Body of pancreas (tissue), 4 donors: Measurements from ENCODE around the gene ANKRD55. TPM values are rescaled to one million over a fixed set of nuclear protein-coding genes. Genes with fewer than 3 reads are reported as not detected.
"Not testable (repeated sequence)": the region's sequence is repeated elsewhere in the genome, so short reads cannot be mapped to it uniquely, and the experiment has no call there.

Experiments
- ATAC-seq: fragments of 150-250 bp; one replicate; pipeline ENCODE4 v1.9.1; 2016
- DNase-seq, 4 donors: peaks; one replicate each; pipeline ENCODE4 v3.0.0-alpha.2; 2019
- H3K27ac ChIP-seq, 4 donors: fragments of 200-600 bp; sonication (generic); 1 replicate in 3 of 4; 2 replicates in 1 of 4; pipeline versions ENCODE4 v1.5.1 to v1.6.1; 2016 to 2019; ENCODE audit warnings: mild to moderate bottlenecking in 1 of 4, mixed read lengths in 1 of 4, moderate library complexity in 1 of 4
- H3K27me3 ChIP-seq, 2 donors: fragments of 200-600 bp; sonication (generic); one replicate each; pipeline ENCODE4 v1.6.0; 2016; ENCODE audit warnings: mild to moderate bottlenecking in 1 of 2
- H3K36me3 ChIP-seq, 2 donors: fragments of 200-600 bp; sonication (generic); replicated peaks in 1 of 2; 2 replicates each; pipeline ENCODE4 v1.5.1; 2016; ENCODE audit warnings: low read depth in 2 of 2; ENCODE audit not compliant: insufficient read depth in 1 of 2
- H3K4me1 ChIP-seq: fragments of 200-600 bp; sonication (generic); one replicate; pipeline ENCODE4 v1.6.0; 2016
- H3K4me3 ChIP-seq, 2 donors: fragments of 200-600 bp; sonication (generic); 1 replicate in 1 of 2; 2 replicates in 1 of 2; pipeline ENCODE4 v1.5.1; 2016 to 2019
- H3K9me3 ChIP-seq, 3 donors: fragments of 200-600 bp; sonication (generic); 1 replicate in 2 of 3; 2 replicates in 1 of 3; pipeline ENCODE4 v1.5.1; 2016
- POLR2A ChIP-seq, 3 donors: fragments of 450-650 bp; IDR thresholded peaks; one replicate each; pipeline ENCODE4 v1.6.1; 2016; ENCODE audit warnings: antibody characterized with exemption in 3 of 3, mild to moderate bottlenecking in 2 of 3
- WGBS, 2 donors: methylation state at CpG; one replicate each; pipeline ENCODE4 v1.1.5; 2017; 5-methylcytosine and 5-hydroxymethylcytosine counted together
- intact Hi-C: fragments of 100-400 bp; cut with DNase I; formaldehyde crosslinking; loops from one replicate; pipeline ENCODE4 v1.15.1; 2023
- total RNA-seq, 2 donors: library from RNA; depleted of rRNA; stranded (reverse); fragments of >200 nt; gene quantifications; one replicate each; pipeline ENCODE4 v1.1.0, GENCODE V29; 2016
- TF ChIP-seq, protein P1 (sequence below), 7 experiments: fragments of 450-650 bp in 4 of 7; fragments of 200-600 bp in 3 of 7; sonication (generic) in 3 of 7; IDR thresholded peaks; one replicate each; pipeline ENCODE4 v1.5.1; 2016 to 2019; ENCODE audit warnings: antibody characterized with exemption in 7 of 7

The ANKRD55 gene
- total RNA-seq, 2 donors from 2014 or later = not detected

DNA sequence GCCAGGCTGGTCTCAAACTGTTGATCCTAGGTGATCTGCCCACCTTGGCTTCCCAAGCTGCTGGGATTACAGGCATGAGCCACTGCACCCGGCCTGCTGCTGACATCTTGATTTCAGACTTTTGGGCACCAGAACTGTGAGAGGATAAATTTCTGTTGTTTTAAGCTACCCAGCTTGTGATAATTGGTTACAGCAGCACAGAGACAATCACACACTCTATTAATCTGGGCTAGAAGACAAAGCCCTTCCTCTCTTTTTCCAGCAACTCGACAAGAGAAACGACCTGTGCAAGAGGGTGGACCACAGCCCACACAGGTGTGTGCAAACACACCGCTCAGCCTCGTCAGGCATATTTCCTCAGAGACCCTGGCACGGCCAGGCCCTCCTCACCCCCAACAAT lies 4.5 kb downstream of the ANKRD55 start:
- 75% methylated on average over 6 of the region's 6 CpGs for WGBS, 2 donors
- Histone ChIP-seq H3K4me1 (no peaks in the 10 kb centered on the region), H3K9me3 (no peaks in the 10 kb centered on the region), H3K27ac (no peak overlapping the region), H3K27me3 (no peaks in the 10 kb centered on the region), H3K4me3 (no peak overlapping the region), H3K36me3 (no peaks in the 10 kb centered on the region)
- TF ChIP-seq, protein P1, sequence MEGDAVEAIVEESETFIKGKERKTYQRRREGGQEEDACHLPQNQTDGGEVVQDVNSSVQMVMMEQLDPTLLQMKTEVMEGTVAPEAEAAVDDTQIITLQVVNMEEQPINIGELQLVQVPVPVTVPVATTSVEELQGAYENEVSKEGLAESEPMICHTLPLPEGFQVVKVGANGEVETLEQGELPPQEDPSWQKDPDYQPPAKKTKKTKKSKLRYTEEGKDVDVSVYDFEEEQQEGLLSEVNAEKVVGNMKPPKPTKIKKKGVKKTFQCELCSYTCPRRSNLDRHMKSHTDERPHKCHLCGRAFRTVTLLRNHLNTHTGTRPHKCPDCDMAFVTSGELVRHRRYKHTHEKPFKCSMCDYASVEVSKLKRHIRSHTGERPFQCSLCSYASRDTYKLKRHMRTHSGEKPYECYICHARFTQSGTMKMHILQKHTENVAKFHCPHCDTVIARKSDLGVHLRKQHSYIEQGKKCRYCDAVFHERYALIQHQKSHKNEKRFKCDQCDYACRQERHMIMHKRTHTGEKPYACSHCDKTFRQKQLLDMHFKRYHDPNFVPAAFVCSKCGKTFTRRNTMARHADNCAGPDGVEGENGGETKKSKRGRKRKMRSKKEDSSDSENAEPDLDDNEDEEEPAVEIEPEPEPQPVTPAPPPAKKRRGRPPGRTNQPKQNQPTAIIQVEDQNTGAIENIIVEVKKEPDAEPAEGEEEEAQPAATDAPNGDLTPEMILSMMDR (IDR thresholded peaks at IDR 0.05) = no peak
- TF ChIP-seq POLR2A (IDR thresholded peaks at IDR 0.05) = no peak
- intact Hi-C loops = no loop called here
- ATAC-seq = no peak
- no peak for DNase-seq

DNA sequence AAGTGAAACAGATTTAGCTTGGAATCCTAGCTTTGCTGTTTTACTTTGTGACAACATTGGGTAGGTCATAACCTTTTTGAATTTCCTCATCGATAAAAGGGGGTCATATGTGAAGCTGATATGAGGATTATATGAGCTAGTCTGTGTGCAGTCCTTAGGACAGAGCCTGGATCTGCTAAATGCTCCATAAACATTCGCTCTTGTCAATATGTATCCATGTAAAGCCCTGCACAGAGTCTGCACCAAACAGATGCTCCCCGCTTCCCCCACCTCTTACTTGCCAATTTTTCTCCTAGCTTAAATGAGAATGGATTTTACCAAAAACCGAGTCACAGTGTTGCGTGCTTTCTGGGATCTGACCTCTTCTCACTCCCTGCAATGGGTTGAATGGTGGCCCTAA lies 5.4 kb downstream of the ANKRD55 start:
- Histone ChIP-seq H3K9me3 (no peaks in the 10 kb centered on the region), H3K4me3 (no peak overlapping the region), H3K36me3 (no peaks in the 10 kb centered on the region), H3K27ac (no peak overlapping the region), H3K27me3 (no peaks in the 10 kb centered on the region), H3K4me1 (no peaks in the 10 kb centered on the region)
- WGBS, 2 donors = 84 to 86% methylated on average over 5 of the region's 5 CpGs
- TF ChIP-seq POLR2A (IDR thresholded peaks at IDR 0.05) = no peak
- TF ChIP-seq, protein P1 (IDR thresholded peaks at IDR 0.05) = no peak
- ATAC-seq = no peak
- intact Hi-C loops = no loop called here
- no peak for DNase-seq

DNA sequence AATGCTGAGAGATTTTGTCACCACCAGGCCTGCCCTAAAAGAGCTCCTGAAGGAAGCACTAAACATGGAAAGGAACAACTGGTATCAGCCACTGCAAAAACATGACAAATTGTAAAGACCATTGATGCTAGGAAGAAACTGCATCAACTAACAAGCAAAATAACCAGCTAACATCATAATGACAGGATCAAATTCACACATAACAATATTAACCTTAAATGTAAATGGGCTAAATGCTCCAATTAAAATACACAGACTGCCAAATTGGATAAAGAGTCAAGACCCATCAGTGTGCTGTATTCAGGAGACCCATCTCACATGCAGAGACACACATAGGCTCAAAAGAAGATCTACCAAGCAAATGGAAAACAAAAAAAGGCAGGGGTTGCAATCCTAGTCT lies 9.8 kb downstream of the ANKRD55 start:
- DNase-seq, H3K27me3 ChIP-seq, H3K4me1 ChIP-seq, H3K9me3 ChIP-seq, intact Hi-C loops, H3K4me3 ChIP-seq, H3K36me3 ChIP-seq, ATAC-seq, H3K27ac ChIP-seq: not testable (repeated sequence)

DNA sequence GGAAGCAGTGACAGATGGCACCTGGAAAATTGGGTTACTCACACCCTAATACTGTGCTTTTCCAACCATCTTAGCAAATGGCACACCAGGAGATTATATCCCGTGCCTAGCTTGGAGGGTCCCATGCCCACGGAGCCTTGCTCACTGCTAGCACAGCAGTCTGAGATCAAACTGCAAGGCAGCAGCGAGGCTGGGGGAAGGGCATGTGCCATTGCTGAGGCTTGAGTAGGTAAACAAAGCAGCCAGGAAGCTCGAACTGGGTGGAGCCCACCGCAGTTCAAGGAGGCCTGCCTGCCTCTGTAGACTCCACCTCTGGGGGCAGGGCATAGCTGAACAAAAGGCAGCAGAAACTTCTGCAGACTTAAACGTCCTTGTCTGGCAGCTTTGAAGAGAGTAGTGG lies 11.5 kb downstream of the ANKRD55 start:
- H3K27ac ChIP-seq, H3K4me1 ChIP-seq, intact Hi-C loops, H3K9me3 ChIP-seq, H3K27me3 ChIP-seq, H3K36me3 ChIP-seq, DNase-seq, ATAC-seq, H3K4me3 ChIP-seq: not testable (repeated sequence)
- 66 to 81% methylated on average over 6 of the region's 6 CpGs for WGBS, 2 donors

DNA sequence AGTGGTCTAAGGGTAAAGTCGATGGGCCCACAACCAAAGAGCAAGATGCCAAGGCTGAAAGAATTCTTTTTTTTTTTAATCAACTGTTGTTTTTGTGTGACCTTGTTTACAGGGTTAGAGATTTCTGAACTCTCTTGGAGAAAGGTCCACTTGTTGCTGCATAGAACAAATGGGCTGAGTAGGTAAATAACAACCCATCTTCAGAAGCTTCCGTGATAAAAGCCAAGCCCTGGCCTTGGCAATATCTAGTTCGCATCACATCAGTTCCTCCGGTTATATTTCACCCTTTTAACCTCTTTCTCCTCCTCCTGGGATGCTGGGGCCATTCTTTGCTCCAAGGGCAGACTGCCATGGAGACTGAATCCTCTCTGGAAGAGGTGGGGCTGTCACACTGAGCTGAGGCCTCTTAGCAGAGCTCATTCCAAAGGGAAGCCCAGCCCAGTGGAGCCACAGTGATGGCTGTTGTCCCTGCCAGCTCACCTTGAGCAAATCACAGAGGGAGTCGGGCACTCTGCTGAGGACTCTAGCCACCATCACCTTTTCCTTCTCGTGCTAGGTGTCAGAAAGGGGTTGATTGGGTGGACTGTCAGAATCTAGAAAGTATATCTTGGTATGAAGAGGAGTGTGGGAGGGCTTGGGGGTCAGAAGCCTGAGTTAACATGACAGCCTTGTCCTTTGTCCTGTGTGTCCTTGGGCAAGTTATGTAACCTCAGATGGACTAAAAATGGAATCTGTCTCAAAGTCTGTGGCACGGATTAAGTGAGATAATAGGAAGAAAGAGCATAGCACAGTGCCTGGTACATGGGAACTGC lies 17.9 kb downstream of the ANKRD55 start:
- H3K36me3 ChIP-seq = no peaks in the 10 kb centered on the region
- no peaks in the 10 kb centered on the region for H3K9me3 ChIP-seq
- intact Hi-C loops = no loop called here
- DNase-seq = no peak
- no peaks in the 10 kb centered on the region for H3K4me1 ChIP-seq
- H3K4me3 ChIP-seq = no peak overlapping the region
- H3K27me3 ChIP-seq = no peaks in the 10 kb centered on the region
- no peak for ATAC-seq
- no peak overlapping the region for H3K27ac ChIP-seq
- WGBS, 2 donors = 72 to 73% methylated on average over 7 of the region's 7 CpGs
- TF ChIP-seq POLR2A (IDR thresholded peaks at IDR 0.05) = no peak
- TF ChIP-seq, protein P1 (IDR thresholded peaks at IDR 0.05) = no peak

DNA sequence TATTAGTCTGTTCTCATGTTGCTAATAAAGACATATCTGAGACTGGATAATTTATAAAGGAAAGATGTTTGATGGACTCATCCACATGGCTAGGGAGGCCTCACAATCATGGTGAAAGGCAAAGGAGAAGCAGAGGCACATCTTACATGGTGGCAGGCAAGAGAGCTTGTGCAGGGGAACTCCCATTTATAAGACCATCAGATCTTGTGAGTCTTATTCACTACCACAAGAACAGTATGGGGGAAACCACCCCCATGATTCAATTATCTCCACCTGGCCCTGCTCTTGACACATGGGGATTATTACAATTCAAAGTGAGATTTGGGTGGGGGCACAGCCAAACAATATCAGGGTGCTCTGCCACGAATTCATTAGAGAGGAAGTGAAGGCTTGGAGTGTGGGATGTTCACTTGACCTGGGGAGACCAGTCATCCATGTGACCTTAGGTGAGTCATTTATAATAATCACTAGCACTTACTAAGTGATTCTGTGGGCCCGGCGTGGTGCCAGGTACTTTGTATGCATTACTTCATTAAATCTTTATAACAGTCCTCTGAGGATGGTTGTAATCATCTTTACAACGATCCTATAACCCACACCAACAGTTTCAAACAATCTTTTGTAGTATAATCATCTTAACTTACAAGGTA lies 19.1 kb downstream of the ANKRD55 start:
- ATAC-seq, H3K4me3 ChIP-seq, H3K27me3 ChIP-seq, H3K36me3 ChIP-seq, H3K27ac ChIP-seq, DNase-seq, H3K9me3 ChIP-seq, intact Hi-C loops, H3K4me1 ChIP-seq: not testable (repeated sequence)
- WGBS, 2 donors = 79 to 85% methylated on average over 4 of the region's 4 CpGs
